ENCODE data around the gene FAM47E.

- TF ChIP-seq CTCF (IDR thresholded peaks at IDR 0.05) (no peak), POLR2AphosphoS5 (IDR thresholded peaks at IDR 0.05; ENCODE audit: insufficient read depth in 1 of 2, low read depth in 1 of 2) (no peak)
These were observed 27.4 kb upstream of the FAM47E start for GRCh38 chr4:76224171-76224570.
